ENCODE results near the gene TNFRSF18.

Gene TNFRSF18

DNA sequence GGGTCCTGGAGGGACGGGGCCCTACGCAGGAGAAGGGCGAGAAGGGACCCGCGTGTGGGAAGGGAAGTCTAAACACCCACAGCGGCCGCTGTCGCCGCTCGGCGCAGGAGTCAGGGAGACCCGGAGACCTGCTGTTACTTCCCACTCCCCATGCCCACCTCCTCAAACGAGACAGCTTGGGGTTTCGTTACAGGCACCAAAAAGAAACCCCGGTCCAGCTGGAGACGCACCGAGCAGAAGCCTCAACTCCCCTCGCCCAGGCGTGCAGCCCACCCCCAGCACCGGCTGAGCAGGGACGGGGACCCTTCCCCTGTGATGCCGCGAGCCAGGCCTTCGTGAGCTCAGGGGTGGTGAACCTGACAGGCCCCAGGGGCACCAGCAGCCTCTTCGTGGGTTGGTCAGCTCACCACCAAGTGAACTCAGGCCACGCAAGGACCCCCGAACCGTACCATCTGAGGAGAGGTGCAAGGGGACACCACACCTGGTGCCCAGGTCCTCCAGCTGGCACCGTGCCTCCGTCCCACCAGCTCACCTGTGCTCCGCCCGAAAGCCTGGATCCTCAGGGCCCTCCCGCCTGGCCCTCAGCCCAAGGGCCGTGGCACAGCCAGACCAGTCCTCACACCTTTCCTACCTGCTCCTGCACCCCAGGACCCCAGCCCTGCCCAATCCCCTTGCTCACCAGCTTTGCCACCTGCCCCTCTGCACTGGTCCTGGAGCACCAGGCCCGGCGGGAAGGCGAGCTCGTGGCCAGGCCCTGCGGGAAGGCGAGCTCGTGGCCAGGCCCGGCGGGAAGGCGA, 20.4 kb upstream of the TNFRSF18 start:
- DNase-seq, result no peak

DNA sequence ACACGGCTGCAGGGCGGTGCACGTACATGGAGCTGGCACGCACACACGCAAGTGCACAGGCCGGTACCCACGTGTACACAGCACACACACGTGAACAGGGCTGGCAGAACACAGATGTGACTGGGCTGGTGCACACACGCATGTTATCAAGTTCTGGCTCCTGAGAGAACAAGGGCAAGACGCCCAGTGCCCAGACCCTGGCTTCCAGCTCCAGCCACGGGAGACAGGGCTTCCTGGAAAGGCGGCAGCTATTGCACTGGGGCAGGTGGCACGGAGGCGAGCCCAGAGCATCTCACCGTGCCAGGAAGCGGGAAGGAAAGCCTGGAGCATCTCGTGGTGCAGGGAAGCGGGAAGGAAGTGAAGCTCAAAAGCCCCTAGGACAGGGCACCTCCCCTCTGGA, 19.5 kb upstream of the TNFRSF18 start:
- no peak for DNase-seq

DNA sequence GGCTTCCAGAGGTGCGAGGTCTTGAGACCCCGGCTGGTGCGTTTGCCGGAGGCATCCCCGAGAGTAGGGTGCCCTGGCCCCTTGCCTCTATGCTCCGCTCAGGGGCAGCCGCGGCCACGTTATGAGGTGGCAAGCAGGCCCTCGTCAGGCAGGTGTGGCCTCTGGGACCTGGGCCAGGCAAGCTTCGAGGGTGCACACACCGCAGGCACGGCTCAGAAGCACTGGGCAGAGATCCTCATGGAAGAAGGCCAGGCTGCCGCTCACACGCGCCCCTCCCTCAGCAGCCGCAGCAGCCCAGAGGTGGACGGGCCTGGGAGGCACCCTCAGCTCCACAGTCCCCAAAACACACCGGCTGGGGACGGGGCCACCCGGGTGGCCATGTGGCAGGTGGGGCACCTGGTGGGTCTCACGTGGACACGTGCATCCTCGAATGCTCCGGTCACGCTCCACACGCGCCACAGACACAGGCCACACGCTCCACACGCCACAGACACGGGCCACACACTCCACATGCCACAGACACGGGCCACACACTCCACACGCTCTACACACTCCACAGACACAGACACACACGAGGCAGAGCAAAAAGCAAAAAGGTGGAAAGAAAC, 18.9 kb upstream of the TNFRSF18 start:
- no peak for DNase-seq

DNA sequence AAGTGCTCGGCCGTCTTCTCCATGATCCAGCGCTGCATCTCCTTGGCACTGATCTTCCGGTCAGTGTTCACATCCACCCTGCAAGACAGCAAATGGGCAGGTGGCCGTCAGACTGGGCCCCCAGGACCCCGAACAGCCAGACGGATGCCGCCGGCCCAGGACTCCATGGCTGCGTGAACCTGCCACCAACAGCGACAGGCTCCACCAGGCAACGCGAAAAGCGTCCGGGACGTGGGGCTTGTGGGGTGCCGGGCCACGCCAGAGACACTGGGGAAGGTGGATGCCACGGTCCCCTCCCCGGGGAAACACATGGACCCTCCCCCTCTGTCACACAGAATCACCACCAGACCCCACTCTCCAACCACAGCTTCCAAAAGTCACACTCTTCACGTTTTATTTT, 17.5 kb upstream of the TNFRSF18 start:
- DNase-seq, result no peak

DNA sequence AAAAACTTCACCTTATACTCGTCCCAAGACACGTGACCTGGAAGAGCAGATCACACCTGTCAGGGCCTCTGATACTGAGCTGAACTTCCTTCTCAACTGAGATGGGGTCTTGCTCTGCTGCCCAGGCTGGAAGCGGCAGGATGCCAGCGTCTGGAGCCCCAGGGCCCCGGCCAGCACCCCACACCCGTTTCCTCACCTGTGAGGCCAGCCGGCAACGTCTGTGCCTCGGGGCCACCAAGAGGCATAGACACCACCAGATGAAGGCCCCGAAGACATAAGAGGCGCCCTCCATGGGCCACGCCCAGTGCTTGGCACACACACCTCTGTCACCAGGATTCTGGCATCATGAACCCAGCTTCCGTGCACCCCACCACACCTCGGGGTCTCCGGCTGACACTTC, 16.9 kb upstream of the TNFRSF18 start:
- DNase-seq, result no peak

GRCh38 chr1:1222575-1223225, 16.3 kb upstream of the TNFRSF18 start:
- DNase-seq, result no peak

DNA sequence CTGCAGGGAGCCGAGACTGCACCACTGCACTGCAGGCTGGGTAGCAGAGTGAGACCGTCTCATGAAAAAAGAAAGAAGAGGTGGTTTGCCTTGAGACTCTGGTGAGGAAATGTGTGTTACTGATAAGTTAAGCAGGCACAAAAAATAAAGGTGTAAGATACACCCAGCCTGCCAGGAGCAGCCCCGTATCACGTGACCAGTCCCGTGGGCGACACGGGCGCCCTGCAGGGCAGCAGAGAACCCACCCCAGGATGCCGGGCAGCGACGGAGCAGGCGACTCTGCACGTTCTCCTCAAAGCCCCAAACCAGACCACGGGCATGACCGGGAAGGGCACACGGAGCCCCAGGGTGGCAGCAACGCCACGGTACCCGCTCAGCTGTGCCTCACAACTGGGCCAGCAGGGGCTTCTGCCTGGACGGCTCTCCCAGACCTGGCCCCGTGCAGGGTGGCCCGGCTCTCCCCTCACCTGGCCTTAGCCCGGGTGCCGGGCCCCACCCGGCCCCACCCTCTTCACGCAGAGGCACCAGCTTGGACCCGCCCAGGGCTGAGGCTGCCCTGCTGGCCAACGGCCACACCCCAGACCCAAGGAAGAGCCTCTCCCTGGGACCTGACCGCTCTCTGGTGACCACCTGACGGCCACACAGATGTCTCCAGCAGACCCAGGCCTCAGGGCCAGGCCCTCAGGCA, 15.6 kb upstream of the TNFRSF18 start:
- no peak for DNase-seq

- DNase-seq, result no peak
Observed at GRCh38 chr1:1220197-1220596, 13.8 kb upstream of the TNFRSF18 start.

- DNase-seq, result peak; percentile 60
Observed at GRCh38 chr1:1219341-1219740, 12.9 kb upstream of the TNFRSF18 start.

DNA sequence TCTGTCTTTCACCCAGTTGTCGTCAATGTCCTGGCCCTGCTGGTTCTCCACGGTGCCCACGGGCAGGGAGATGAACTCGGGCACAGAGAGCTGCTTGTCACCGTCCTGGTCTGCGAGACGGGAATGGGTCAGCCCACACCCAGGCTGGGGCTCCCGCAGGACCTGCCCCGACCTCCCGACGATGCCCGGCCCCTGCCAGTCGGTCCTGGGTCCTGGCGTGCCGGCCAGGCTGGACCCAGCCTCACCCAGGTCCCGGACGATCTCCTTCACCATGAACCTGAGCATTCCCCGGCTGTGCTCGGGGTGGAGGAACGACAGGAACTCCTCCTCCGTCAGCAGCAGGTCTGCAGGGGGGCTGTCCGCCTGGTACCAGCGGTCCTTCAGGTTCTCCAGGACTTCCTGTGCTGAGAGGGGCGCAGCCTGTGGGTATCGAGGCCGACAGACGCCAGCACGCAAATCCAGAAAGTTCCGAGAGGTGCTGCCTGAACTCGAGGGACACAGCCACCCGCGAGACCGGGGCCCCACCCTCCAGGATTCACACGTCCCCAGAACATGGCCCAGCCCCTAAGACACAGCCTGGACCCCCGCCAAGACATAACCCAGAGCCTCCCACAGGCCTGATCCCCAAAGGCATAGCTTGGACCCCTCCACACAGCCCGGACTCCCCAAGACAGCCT, 12.3 kb upstream of the TNFRSF18 start:
- no peak for DNase-seq

- no peak for DNase-seq
Observed at GRCh38 chr1:1217621-1218523, 11.5 kb upstream of the TNFRSF18 start.

- DNase-seq, result peak; percentile 57
Observed at GRCh38 chr1:1216770-1217620, 10.6 kb upstream of the TNFRSF18 start.

DNA sequence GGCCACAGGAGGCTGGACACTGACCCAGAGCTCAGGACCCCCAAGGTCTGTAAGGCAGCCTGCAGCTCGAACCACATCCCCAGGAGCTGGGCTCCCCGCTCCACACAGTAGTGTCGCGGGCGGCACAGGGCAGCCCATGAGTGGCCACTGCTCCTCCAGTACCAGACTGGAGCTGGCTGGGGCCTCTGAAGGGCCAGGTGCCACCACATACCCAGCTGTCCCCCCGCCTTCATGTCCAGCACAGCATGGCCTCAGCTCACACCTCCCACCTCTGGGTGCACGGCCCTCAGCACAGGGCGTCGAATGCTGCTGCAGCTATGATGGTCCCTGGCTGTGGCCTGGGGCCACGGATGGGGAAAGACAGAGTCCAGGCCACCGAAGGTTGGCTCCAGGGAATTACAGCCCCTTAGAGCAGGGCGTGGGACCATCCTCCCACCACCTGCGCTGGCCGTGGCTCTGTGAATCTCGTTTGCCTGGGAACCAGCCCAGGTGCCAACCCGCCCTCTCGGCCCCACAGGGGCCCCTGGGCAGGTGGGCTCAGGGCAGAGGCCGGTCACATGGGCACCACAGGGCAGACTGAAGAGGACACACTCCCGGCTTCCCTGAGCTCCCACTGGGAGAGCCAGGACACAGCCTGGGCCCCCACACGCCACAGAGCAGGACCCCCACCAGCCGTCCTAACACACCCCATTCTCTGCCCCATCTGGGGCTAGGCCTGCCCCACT, 9.7 kb upstream of the TNFRSF18 start:
- DNase-seq, result no peak

- no peak for DNase-seq
Observed at GRCh38 chr1:1215080-1215676, 8.8 kb upstream of the TNFRSF18 start.

DNA sequence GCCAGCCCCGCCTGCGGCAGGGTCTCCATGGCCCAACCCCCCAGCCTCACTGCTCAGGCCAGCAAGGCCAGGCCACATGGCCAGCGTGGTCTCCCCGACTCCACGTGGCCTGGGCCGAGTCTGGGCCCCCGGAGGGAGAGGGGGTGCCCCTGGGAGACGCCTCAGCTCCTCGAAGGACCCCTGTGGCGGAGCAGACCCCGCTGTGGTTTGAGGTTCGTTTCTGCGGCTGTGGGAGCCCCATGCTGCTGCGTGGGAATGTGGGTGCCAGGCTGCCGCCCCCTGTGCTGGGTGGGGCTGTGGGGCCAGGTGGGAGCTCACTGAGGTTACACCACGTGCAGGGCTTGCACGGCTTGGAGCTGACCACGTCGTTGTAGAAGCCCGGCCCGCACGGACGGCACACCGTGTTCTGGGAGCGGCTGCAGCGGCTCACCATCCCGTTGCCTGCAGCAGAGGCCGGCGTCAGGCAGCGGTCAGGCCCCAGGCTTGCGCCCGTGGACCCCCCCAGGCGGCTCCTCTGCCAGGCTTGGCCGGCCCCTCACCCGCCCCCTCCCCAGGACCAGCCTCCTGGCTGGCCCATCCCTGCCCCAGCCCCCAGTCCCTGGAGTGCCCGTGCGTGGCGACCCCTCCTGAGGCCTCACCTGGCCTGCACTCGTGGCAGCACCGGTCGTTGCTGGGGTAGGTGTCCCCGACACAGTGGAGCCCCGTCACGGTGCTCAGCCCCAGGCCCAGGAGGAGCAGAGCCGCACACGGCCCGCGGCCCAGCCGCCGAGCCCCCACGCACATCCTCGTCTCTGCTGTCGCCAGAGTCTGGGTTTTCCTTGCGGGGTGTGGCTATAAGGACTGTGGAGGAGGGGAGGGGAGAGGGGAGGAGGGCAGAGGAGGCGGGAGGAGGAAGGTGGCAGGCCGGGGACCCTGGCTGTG, 7.2 kb upstream of the TNFRSF18 start, which contains the start of gene TNFRSF4:
TNFRSF4 (minus strand) TSS at position 809 of the 921 bp plus-strand sequence; CDS start at position 783, 26 bp downstream.
- peak; percentile 31 for DNase-seq

DNA sequence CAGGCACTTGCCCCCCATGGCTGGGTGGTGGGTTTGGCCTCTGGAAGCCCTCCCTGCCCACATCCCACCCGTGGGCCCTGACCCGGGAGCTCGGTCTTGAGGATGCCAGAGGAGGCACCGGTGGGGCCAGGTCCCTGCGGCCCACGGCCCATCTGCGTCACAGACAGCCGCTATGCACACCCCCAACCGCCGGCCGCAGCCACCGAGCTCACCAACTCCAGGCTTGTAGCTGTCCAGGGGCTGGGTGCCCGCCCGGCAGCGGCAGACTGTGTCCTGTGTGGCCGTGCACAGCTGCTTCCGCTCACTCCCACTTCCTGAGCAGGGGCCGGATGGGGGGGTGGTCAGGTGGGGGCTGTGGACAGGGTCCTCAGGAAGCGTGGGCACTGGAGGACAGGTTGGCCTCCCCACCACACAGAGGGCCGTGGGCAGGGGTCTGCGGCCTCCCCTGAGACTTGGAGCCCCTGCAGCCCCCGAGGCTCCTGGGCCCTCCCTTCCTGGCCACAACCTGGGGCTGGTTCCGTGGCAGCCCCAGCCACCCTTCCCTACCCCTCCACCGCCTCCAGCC, 6.5 kb upstream of the TNFRSF18 start:
- peak; percentile 41 for DNase-seq

DNA sequence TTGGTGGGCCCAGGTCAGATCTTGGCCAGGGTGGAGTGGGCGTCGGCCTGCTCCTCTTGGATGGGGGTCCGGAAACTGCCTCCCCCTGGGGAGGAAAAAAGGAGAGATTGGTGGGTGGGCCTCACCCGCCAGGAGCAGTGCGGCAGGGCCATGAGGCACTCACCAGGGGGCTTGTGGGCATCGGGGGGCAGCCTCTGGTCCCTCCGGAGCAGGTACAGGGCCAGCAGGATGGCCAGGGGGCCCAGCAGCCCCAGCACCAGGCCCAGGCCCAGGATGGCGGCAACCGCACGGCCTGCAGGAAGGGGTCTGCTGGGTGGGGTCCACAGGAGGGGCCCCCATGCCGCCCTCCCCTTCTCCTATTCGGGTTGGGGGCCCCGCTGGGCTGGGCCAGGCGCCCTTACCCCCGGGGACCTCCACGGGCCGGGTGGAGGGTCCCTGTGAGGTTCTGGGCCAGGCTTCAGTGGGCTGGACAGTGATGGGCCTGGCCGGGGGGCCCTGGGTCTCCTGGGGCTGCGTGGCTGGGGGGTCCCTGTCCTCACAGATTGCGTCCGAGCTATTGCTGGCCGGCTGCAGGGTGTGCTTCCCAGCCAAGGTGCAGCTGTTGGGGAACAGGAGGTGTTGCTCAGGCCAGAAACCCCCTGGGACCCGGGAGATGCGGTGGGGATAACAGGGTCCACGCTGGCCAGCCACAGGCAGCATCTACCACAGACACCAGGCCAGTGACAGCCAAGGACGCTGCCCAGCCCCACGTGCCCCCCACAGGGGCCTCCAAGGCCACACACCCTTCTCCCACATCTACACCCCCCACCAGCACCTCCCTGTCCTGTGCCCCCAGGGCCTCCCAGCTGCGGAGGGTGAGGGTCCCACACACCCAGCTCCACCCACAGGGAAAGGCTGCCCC, 5.4 kb upstream of the TNFRSF18 start:
- DNase-seq, result no peak
